NOMO-1 (cell line): ENCODE results near the gene EPPIN.

Experiments
- DNase-seq, 2 experiments: peaks; one replicate each; lab custom pipeline; 2025; ENCODE audit not compliant: unreplicated experiment in 2 of 2; lab: John Stamatoyannopoulos, UW

EPPIN gene

DNA sequence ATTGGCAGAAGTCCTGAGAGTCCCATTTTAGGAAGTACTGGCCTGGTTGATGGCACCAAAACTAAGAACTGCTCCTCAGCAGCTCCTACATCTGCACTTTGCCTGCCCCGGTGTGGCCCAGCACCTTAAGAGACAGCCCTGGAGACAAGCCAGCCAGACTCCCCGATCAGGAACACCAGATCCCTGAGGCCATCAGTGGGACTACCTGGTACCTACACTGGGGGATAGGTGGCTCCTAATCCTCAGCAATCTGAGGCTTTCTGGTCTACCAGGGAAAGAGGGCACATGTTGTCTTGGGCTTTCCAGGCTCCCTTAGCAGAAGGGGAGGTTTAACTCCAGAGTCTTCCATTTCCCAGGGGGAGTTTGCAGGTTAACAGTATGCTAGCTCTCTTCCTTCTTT lies 7.8 kb downstream of the EPPIN start, which contains the start of gene WFDC6:
WFDC6 (minus strand) TSS at position 101 of the 400 bp plus-strand sequence; CDS start at position 26, 75 bp downstream.
- no peak for DNase-seq

DNA sequence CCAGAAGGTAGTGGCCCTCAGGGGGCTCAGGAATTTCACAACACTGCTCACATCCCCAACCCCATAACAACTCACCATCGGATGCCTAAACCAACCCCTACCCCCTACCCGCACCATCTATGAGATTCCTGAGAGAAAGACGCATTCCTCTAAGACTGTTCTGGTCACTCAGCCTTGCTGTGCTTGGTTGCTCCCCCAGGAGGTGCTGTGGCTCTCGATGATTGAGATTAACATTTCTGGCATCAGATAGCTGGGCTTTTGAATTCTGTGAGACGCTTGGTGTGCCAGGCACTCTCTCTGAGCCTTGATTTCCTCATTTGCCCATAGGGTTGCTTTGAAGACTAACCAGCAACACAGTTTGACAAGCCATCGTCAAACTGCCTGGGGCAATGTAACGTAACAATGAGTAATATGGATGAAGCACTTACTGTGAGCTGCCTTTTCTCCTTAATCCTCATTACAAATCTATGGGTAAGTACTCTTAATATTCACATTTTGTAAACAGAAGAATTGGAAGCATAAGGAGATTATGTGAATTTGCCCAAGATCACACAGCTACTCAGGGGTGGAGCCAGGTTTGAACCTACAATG lies 8.9 kb downstream of the EPPIN start:
- no peak for DNase-seq

DNA sequence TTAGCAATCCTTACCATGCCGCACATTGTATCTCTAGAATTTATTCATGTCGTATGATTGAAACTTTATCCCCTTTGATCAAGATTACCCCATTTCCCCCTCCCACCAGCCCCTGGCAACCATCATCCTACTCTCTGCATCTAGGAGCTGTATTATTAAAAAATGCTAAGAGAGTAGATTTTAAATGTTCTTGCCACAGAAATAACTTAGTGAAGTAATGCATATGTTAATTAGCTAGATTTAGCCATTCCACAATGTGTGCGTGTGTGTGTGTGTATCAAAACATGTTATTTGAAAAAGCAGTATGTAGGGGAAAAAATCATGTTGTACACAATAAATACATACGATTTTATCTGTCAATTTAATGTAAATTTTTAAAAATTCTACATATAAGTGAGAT lies 19.9 kb downstream of the EPPIN start:
- DNase-seq: no peak

DNA sequence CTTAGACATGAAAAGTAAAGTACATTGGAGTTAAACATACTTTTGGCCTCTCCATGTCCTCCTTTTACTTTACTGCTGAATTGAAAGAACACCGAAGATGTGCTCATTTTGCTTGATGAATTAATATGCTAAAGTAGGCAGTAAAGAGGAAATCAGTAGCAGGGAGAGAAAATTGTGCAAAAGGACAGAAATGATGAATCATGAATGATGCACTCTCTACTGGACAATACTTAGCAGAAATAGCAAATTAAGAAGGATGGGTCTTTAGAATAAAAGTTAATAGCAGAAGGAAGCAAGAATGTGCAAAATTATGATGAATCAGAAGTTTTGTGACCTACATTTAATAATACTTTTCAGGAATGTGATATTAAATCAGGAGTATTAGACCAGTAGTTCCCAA lies 23.4 kb downstream of the EPPIN start:
- peak in 1 of 2 experiments; percentile 66 for DNase-seq

DNA sequence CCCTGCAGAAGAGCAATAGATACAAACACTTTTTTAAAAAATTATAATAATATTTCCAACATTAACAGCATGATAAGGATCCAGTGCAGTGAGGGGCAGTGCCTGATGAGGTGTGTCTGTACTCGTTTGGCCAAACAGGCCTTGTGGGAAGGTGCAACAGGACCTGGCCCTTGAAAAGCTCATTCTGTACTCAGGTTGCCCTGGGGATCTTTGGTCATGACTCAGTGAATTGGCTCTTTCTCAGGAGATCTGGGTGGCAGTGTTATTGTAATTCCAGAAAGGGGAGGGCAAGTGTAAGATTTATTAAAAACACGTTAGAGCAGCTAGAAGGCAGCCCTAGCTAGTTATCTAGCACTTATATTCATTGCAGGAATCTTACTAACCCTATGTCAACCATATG lies 28.9 kb downstream of the EPPIN start:
- no peak for DNase-seq

DNA sequence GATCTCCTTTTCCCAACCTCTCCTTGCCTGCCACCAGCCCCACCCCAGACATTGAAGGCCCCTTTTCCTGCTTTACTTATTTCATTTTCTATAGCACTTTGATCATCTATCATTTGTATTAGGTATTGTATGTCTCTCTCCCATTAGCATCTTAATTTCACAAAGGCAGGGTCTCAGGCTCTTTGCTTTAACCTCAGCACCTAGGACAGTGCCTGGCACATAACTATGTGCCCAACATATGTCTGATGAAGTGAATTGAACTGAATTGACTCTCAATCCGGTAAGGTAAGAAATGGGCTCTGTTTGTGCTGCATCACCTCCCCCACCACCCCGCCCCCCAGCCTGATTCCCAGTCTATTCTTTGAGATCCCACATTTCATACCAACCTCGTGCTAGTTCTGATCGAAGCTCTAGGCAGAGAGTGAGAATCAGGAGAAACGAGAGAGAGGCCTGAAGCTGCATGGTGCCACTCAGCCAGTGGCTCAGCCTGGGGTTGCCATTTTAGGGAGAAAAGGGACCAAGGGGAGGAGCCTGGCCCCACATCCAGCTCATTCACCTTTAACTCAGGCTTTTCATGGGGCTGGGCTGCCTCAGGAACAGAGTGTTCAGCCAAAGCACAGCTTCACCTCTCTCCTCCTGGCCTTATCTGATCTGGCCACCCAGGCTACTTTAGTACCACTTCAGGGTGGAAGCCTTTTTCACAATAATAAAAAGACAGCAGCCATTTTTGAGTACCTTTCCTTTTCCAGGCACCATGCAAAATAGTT lies 31.9 kb downstream of the EPPIN start, which contains the start of gene SPINT3:
SPINT3 (minus strand) TSS at position 476 of the 767 bp plus-strand sequence; CDS start at position 462, 14 bp downstream.
- no peak for DNase-seq

DNA sequence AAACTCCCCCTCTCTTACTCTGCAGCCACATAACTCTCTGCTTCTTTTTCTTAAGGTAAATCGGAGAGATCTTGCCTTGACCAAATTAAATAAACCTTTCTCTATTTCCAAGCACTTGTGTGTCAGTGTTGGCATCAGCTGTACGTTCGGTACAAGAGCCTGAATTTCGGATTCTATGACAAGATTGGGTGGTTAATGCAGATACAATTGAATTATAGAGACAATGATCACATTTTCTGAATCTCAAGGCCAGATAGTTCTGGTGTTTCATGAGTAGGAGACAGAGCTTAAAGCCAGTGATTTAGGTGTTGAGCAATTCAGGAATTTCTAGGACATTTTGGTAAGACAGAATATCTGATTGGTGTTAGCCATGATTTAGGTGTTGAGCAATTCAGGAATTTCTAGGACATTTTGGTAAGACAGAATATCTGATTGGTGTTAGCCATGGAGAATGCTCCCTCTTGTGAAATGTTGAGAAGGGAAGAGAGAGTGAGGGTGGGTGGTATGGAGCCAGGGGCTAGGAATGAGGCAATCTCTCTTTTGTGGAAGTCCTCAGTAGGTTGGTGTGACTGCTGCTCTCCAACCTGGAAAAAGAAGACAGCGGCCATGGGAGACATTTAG lies 36.8 kb downstream of the EPPIN start:
- no peak for DNase-seq

DNA sequence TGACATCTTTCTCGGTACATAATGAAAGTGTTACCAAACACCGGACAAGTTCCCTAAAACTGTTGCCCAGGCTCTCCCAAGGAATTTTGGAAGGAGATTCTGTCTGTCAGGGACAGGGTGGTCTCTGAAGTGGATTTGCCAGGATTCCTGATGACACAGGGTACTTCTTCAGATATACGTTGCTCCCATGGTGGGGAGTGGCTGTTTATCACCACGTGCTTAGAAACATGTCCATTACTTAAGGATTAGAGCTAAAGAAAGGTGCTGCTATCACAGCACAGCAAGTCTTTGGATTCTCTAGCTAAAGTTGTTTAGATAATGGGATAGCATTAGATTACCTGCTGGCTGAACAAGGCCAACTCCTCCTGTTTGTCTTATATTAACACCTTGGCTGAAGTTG lies 38.1 kb downstream of the EPPIN start:
- DNase-seq: no peak

DNA sequence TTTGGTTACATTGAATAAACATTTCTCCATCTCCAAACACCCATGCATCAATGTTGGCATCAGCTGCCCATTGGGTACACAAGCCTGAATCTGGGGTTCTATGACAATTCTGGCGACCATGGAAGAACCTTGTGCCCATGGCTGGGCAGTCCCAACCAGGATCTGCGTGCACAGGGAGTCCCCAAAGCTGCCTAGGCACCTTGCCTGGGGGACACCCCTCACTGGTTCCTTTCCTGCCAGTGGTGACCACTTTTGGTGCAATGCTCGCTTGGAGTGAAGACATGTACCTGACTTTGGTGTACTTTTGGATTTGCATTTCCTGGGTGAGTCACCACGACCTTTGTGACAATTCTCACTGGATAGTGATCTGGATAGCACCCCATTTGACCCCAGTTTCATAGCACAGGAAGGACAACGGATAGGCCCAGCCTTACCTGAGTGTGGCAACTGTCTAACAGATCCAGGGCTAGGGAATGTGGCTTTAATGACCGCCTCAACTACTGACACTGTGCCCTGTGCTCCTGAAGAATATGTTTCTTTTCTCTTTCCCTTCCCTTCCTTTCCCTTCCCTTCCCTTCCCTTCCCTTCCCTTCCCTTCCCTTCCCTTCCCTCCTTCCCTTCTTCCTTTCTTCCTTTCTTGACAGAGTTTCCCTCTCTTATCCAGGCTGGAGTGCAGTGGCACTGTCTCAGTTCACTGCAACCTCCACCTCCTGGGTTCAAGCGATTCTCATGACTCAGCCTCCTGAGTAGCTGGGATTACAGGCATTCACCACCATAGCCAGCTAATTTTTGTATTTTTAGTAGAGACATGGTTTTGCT lies 38.9 kb downstream of the EPPIN start:
- DNase-seq: no peak

DNA sequence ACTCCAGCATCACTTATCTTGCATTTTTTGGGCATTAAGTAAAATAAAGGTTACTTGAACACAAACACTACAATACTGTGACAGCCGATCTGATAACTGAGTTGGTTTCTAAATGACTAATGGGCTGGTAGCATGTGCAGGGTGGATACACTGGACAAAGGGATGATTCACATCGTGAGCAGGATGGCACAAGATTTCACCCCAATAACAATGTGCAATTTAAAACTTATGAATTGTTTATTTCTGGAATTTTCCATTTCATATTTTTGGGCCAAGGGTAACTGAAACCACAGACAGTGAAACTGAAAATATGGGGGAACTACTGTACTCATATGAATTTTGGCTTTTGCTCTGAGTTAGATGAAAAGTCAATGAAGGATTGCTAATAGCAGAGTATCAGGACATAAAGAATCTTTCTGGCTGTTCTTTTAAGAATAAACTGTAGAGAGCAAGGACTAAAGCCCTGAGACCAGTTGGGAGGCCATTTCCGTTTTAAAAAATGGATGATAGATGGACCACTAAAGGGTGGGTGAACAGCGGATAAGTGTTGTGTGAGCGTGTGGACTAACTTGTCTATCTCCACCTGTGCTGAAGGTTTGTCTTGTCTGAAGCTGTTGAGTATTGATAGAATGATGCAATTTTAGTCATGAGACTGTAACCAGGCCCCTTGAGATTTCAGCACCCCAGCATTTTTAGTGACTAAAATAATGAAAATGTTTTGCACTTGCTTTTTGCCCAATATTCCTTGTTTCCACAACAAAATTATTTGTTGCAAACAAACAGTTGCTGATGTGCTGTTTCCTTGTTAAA lies 40.0 kb downstream of the EPPIN start:
- no peak for DNase-seq

DNA sequence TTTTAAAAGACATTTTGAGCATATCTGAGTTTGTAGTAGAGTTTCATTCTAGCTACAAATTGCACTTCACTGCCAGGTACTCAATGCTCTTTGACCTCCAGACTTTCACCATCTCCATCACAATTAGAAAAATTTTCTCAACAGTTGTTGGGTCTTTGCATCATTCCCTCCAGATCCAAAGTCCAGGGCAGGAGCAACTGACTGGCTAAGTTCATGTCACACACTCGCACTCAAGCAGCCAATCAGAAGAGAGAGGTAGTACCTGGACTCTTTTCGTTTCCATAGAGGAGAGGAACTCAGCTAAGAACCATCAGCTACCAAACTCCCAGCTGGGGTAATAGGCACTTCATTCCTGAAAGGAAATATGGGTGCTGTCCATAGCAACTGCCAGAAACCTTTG lies 40.8 kb downstream of the EPPIN start:
- no peak for DNase-seq

DNA sequence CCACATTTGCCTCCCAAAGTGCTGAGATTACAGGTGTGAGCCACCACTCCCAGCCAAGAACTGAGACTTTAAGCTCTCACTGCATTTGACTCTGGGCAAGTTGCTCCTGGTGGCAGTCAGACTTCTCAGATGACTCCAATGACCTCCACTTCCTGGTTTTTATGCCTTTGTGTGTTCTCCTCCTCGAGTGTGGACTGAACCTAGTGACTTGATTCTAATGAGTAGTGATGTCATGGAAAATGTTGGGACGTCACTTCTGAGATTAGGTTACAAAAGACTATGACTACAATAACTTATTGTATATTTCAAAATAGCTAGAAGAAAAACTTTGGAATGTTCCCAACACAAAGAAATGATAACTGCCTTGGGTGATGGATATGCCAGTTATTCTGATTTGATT lies 43.8 kb downstream of the EPPIN start:
- no peak for DNase-seq

DNA sequence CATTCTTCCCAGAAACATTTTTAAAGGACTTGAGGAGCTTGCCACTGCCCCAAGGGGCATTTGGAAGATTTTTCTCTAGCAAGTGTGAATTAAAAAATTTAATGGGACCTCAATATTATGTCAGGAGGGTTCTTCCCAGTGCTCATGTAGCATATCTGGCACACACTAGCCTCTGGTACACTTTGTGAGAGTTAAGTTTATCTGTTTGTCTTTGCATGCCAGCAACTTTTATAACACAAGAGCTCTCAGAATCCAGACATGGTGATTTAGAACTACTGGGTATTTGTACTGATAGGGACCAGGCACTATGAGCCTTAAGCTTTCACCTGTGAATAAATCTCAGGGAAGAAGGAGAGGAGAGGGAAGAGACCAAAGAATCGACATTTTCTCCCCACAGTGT lies 44.6 kb downstream of the EPPIN start:
- DNase-seq: no peak

DNA sequence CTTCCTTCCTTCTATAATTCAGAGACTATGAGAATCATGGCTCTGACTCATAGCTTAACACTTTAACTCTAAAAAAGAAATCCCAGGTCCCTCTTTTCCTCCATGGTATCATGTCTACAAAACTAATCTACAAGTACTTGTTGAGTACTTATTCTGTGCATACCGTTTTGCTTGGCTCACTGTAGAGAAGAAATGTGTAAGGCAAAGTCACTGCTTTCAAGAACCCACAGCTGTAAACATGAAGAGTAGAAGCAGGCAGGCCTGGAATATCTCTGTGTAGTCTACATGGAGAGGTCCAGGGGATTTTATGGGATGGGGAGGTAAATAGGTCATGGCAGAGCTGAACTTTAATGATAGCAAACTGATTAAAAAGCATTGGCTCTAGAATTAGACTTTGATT lies 45.6 kb downstream of the EPPIN start:
- no peak for DNase-seq

DNA sequence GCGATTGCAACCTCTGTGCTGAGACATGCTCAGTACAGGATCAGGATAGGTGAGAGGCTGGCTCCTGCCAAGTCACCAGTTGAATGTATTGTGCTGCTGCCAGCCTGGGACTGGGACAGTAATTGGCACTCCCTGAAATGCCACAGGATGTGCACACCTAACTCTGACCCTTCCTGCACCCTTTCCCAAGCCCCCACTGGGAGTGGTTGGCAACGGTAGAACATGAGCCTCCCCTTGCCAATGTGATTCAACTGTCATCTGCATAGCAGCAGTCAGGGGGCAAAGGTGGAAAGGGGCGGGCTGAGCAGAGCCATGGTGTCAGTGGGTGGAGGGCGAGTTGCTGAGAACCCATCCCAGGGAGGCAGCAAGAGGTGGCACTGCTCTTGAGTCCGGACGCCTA lies 47.2 kb downstream of the EPPIN start:
- DNase-seq: no peak

DNA sequence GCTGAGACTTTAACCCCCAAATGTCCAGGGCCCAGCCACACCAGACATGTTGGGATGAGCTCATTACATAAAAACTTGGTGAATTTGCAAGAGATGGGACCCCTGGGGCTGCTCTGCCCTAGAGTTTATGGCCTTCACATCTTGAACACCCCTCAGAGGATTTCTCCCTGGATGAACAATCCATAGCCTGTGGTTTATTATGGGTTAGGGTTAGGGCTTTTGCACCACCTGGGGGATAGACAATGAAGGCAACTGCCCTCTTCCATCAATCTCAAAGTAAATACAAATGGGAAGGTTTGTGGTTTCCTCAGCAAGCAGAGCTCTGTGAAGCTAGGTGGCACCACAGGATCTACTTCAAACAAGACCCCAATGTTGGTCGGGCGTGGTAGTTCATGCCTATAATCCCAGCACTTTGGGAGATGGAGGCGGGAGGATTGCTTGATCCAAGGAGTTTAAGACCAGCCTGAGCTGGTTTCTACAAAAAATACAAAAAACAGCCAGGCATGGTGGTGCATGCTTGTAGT lies 49.2 kb downstream of the EPPIN start:
- DNase-seq: no peak

DNA sequence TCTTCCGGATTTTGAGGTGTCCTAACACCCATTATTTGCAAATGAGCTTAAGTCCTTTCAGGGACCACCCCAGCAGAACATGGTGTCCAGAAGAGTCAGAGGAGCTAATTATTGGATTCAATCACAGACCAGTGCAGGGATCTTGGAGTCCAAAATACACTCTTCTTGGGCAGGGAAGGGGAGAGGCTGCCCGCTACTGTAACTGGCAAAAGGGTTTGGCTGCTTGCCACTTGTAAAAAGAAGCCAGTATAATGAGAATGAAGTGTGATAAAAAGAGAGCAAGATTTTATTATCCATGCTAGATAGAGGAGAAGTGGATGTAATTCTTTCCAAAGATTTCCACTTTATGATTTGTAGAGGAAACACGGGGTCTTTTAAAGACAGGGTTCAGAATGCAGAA lies 51.0 kb downstream of the EPPIN start:
- no peak for DNase-seq

DNA sequence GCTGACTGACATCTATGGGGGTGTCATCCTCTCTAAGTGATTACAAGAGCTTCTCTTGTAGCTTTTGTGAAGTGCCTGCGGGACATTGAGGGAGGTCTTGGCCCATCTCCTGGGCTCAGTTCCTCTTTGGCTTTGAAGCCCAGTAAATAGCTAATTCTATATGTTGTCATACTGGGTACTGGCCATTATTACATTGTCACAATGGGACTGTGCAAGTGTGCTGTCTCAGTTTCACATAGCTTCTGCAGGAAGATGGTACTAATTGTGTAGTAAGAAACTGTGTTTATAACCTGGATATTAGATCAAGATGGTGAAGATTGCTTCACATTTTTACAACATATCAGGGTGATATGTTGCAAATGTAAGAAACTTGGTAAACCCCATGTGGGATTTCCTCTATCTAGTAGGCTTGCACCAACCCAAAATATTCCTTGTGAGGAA lies 51.7 kb downstream of the EPPIN start:
- peak; percentile 87 to 92 for DNase-seq
